Umbilical cord (tissue), 2 donors: ENCODE measurements around the gene KIAA1191. TPM values are rescaled to one million over a fixed set of nuclear protein-coding genes. Genes with fewer than 3 reads are reported as not detected.
"Not testable (repeated sequence)": the region's sequence is repeated elsewhere in the genome, so short reads cannot be mapped to it uniquely, and the experiment has no call there.

ENCODE experiments used
- DNase-seq: peaks from one replicate; pipeline ENCODE4 v3.0.0-alpha.2; 2015; ENCODE audit warnings: low spot score
- total RNA-seq: library from RNA; depleted of rRNA; stranded (reverse); fragments of >200 nt; gene quantifications from one replicate; pipeline ENCODE4 v1.2.3, GENCODE V29; 2014; ENCODE audit warnings: low replicate concordance; ENCODE audit not compliant: insufficient read depth

Gene KIAA1191
- total RNA-seq, 1 donor from 2014 or later, result 35.6 TPM

DNA sequence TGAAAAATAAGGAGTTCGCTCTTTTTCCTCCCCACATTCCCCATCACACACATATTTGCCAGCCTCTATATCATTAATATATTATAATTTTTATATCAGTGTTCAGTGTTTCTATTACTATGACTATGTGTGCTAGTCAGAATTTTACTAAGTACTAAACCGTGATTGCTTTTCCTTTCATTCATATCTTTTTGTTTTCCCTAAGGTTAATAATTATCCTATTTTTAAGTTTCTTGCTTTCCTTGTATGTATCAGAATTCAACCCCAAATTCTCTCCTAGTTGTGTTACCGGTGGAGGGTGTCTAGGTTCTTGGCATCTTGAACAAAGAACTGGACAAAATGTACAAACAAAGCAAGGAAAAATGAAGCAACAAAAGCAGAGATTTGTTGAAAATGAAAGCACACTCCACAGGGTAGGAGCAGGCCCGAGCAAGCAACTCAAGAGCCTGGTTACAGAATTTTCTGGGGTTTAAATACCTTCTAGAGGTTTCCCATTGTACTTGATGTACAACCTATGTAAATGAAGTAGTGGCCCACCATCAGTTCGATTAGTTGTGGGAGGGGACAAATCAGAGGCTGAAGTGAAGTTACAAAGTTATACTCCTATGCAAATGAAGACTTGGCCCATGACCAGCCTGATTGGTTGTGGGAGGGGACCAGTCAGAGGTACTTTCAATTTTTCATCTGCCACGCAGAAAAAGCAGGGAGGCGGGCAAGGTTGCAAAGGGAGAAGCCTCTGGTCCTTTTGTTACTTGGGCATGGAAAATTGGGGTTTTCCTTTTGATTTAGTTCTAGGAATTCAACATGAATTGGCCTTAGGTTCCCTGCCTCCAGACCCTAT lies 43.8 kb downstream of the KIAA1191 start:
- no peak for DNase-seq

DNA sequence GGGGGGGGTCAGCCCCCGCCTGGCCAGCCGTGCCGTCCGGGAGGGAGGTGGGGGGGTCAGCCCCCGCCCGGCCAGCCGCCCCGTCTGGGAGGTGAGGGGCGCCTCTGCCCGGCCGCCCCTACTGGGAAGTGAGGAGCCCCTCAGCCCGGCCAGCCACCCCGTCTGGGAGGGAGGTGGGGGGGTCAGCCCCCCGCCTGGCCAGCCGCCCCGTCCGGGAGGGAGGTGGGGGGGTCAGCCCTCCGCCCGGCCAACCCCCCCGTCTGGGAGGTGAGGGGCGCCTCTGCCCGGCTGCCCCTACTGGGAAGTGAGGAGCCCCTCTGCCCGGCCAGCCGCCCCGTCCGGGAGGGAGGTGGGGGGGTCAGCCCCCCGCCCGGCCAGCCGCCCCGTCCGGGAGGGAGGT lies 56.2 kb downstream of the KIAA1191 start:
- DNase-seq, result not testable (repeated sequence)

Other genes starting within 250 kb of the KIAA1191 start
- gene SIMC1, start 123.3 kb downstream of the KIAA1191 start, total RNA-seq, result 3.4 TPM
- 8.9 TPM for gene ARL10, start 3.7 kb upstream of the KIAA1191 start, total RNA-seq
- 13.2 TPM for gene NOP16, start 26.8 kb upstream of the KIAA1191 start, total RNA-seq
- gene HIGD2A, start 27.0 kb upstream of the KIAA1191 start, total RNA-seq, result 37.8 TPM
- gene CLTB, start 54.8 kb upstream of the KIAA1191 start, total RNA-seq, result 108 TPM
- gene FAF2, start 86.6 kb upstream of the KIAA1191 start, total RNA-seq, result 47.2 TPM
- 0.24 TPM for gene RNF44, start 175.6 kb upstream of the KIAA1191 start, total RNA-seq
- not detected for gene CDHR2, start 187.6 kb upstream of the KIAA1191 start, total RNA-seq
- 0.72 TPM for gene GPRIN1, start 248.4 kb upstream of the KIAA1191 start, total RNA-seq